ENCODE results near the gene ANP32E.
"Not testable (repeated sequence)": the region's sequence is repeated elsewhere in the genome, so short reads cannot be mapped to it uniquely, and the experiment has no call there.

The ANP32E gene

DNA sequence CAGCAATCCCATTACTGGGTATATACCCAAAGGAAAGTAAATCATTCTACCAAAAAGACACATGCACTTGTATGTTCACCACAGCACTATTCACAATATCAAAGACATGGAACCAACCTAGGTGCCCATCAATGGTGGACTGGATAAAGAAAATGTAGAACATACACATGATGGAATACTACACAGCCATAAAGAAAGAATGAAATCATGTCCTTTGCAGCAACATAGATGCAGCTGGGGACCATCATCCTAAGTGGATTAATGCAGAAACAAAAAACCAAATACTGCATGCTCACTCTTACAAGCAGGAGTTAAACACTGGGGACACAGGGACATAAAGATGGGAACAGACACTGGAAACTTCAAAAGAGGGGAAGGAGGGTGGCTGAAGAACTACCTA, 8.7 kb downstream of the ANP32E start:
- no peak for TF ChIP-seq Cebpa-rat (IDR thresholded peaks at IDR 0.05)
- H3K4me1 ChIP-seq, result peaks cover 0 to 14% (median 0%) of the 10 kb centered on the region in 10 experiments; a peak in 5 of 20 replicates
- H3K36me3 ChIP-seq, result peaks cover 86 to 97% (median 95%) of the 10 kb centered on the region in 11 experiments
- no peak overlapping the region for H3K9ac ChIP-seq
- H4K20me1 ChIP-seq, result peaks cover 0 to 8% (median 0%) of the 10 kb centered on the region in 11 experiments; a peak in 1 of 22 replicates
- no peaks in the 10 kb centered on the region for H3K9me3 ChIP-seq (replicated peaks in 1 of 11)
- no peaks in the 10 kb centered on the region for H3K27me3 ChIP-seq
- no peak overlapping the region for H3K4me3 ChIP-seq
- no peak overlapping the region for H3K4me2 ChIP-seq
- H3K27ac ChIP-seq, result no peak overlapping the region

DNA sequence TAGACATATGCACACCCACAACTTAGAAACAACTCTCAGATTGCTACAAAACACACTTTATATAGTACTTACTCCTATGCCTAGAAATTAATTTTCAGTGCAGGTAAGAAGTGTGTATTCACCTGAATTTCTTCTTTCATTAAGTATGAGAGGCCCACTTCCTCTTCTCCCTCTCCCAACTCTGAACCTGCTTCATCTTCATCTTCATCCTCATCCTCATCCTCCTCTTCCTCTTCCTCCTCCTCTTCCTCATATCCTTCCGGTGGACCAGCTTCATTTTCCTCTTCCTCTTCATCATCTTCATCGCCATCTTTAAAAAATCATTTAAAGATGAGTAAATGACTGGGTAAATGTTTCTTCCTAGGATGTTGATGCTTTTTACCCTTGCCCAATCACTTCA, 9.4 kb downstream of the ANP32E start:
- Histone ChIP-seq H3K4me3 (no peak overlapping the region), H3K27me3 (no peaks in the 10 kb centered on the region), H4K20me1 (peaks cover 0 to 7% (median 0%) of the 10 kb centered on the region in 11 experiments; a peak in 1 of 22 replicates), H3K4me2 (no peak overlapping the region), H3K9me3 (replicated peaks in 1 of 11) (peaks cover 0 to 5% (median 0%) of the 10 kb centered on the region in 11 experiments; a peak in 3 of 22 replicates), H3K9ac (no peak overlapping the region), H3K4me1 (peaks cover 0 to 14% (median 0%) of the 10 kb centered on the region in 10 experiments; a peak in 7 of 20 replicates), H3K36me3 (peaks cover 88 to 100% (median 99%) of the 10 kb centered on the region in 11 experiments), H3K27ac (no peak overlapping the region)
- no peak for TF ChIP-seq Cebpa-rat (IDR thresholded peaks at IDR 0.05)

DNA sequence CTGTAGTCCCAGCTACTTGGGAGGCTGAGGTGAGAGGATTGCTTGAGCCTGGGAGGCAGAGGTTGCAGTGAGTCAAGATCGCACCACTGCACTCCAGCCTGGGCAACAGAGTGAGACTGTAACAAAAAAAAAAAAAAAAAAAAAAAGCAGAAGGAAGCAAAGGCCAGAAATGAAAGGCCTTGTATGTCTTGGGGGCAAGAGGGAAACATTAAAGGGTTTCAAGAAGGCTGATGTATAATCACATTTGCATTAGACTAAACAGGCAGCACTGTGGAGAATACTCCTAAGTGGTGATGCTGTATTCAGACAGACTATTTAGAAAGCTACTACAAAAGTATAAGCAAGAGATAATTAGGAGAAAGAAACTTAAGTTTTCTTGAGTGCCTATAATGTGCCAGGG, 10.4 kb downstream of the ANP32E start:
- H4K20me1 ChIP-seq, result no peaks in the 10 kb centered on the region
- peaks cover 0 to 5% (median 0%) of the 10 kb centered on the region in 11 experiments; a peak in 3 of 22 replicates for H3K9me3 ChIP-seq (replicated peaks in 1 of 11)
- H3K9ac ChIP-seq, result no peak overlapping the region
- no peak overlapping the region for H3K27ac ChIP-seq
- H3K27me3 ChIP-seq, result no peaks in the 10 kb centered on the region
- no peak overlapping the region for H3K4me3 ChIP-seq
- no peak overlapping the region for H3K4me2 ChIP-seq
- peaks cover 0 to 14% (median 0%) of the 10 kb centered on the region in 10 experiments; a peak in 7 of 20 replicates for H3K4me1 ChIP-seq
- no peak for TF ChIP-seq Cebpa-rat (IDR thresholded peaks at IDR 0.05)
- H3K36me3 ChIP-seq, result peaks cover 88 to 99% (median 96%) of the 10 kb centered on the region in 11 experiments

DNA sequence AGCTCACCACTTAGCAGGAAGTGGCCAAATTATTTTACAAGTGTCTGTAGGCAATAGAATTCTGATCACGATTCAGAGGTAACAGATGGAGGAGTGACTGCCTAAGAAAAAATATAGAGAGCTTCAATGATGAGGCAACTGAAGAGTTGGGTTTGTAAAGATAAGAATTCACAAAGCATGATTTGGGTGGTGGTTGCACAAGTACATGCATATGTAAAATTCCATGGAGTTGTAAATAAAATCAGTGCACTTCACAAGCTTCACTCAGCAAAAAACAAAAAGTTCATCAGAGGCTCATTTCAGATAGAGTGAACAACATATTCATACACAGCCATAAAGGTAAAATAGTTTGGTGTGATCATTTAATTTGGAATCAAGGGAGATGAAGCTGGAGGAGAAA, 10.9 kb downstream of the ANP32E start:
- H3K9me3 ChIP-seq (replicated peaks in 1 of 11), result peaks cover 0 to 5% (median 0%) of the 10 kb centered on the region in 11 experiments; a peak in 3 of 22 replicates
- H3K27me3 ChIP-seq, result no peaks in the 10 kb centered on the region
- no peak for TF ChIP-seq Cebpa-rat (IDR thresholded peaks at IDR 0.05)
- H3K36me3 ChIP-seq, result peaks cover 85 to 99% (median 96%) of the 10 kb centered on the region in 11 experiments
- peaks cover 0 to 14% (median 0%) of the 10 kb centered on the region in 10 experiments; a peak in 7 of 20 replicates for H3K4me1 ChIP-seq
- H4K20me1 ChIP-seq, result no peaks in the 10 kb centered on the region
- no peak overlapping the region for H3K4me2 ChIP-seq
- H3K9ac ChIP-seq, result no peak overlapping the region
- H3K4me3 ChIP-seq, result no peak overlapping the region
- H3K27ac ChIP-seq, result no peak overlapping the region

DNA sequence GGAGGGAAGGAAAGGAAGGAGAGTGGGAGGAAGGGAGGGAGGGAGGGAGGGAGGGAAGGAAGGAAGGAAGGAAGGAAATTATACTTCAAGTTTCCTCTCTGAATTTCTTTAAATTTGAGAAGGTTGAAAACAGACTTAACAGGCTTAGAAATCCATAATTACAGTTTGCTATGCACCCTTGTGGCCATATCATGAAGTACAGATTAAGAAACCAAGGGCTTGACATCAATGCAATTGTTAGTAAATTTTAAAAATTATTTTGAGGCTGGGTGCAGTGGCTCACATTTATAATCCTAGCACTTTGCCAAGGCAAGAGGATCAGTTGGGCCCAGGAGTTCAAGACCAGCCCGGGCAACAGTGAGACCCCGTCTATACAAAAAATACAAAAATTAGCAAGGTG, 14.4 kb downstream of the ANP32E start:
- Histone ChIP-seq H3K27me3 (no peaks in the 10 kb centered on the region), H3K4me1 (peaks cover 0 to 14% (median 0%) of the 10 kb centered on the region in 10 experiments; a peak in 7 of 20 replicates), H3K9ac (no peak overlapping the region), H3K36me3 (peaks cover 56 to 92% (median 86%) of the 10 kb centered on the region in 11 experiments), H3K27ac (no peak overlapping the region), H3K4me2 (no peak overlapping the region), H3K9me3 (replicated peaks in 1 of 11) (peaks cover 0 to 5% (median 0%) of the 10 kb centered on the region in 11 experiments; a peak in 3 of 22 replicates), H3K4me3 (no peak overlapping the region), H4K20me1 (no peaks in the 10 kb centered on the region)
- TF ChIP-seq Cebpa-rat (IDR thresholded peaks at IDR 0.05), result no peak

DNA sequence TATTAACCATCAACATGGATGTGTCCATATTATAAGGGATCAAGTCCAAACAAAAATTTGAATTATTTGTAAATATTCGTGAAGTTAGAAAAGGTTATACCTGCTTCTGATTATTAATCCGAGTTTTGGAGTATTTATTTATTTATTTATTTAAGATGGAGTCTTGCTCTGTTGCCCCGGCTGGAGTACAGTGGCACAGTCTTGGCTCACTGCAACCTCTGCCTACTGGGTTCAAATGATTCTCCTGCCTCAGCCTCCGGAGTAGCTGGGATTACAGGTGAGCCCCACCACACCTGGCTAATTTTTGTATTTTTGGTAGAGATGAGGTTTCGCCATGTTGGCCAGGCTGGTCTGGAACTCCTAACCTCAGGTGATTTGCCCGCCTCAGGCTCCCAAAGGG, 20.1 kb downstream of the ANP32E start:
- not testable (repeated sequence) for H3K9me3 ChIP-seq (replicated peaks in 1 of 11); H3K9ac ChIP-seq; H3K27ac ChIP-seq; H3K27me3 ChIP-seq; H3K4me3 ChIP-seq; H4K20me1 ChIP-seq; H3K4me2 ChIP-seq; H3K4me1 ChIP-seq
- peaks cover 10 to 45% (median 35%) of the 10 kb centered on the region in 11 experiments for H3K36me3 ChIP-seq

DNA sequence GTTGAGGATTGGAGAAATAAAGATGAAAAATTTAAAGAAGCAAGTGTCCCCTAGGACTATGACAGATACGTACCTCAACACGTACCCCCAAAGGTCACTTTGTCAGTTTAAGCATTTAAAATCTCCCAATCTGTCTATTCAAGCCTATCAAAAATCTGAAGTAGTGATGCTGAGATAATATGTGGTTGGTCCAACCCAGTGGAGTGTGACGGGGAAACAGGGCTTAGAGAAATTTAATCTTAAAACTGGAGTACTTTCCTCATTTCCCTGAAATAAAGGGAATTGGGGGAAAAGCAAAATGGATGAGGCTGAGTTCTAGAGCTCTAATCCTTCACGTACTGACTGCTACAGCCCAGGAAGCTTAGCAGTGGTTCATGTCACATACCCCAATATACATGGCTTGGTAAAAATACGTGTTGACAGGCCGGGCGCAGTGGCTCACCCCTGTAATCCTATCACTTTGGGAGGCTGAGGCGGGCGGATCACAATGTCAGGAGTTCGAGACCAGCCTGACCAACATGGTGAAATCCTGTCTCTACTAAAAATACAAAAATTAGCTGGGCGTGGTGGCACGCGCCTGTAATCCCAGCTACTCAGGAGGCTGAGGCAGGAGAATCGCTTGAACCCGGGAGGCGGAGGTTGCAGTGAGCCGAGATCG, 21.7 kb downstream of the ANP32E start:
- Histone ChIP-seq H3K4me2 (peak overlapping the region in 6 of 11 experiments; percentile 15 to 60 (median 35); a peak in 10 of 22 replicates), H3K36me3 (peaks cover 0 to 29% (median 19%) of the 10 kb centered on the region in 11 experiments; a peak in 16 of 22 replicates), H3K4me3 (peak overlapping the region in 2 of 10 experiments; percentile 19 to 34; a peak in 1 of 20 replicates)
- H3K9ac ChIP-seq; H3K4me1 ChIP-seq; H4K20me1 ChIP-seq; H3K27ac ChIP-seq; H3K9me3 ChIP-seq (replicated peaks in 1 of 11); H3K27me3 ChIP-seq: not testable (repeated sequence)

DNA sequence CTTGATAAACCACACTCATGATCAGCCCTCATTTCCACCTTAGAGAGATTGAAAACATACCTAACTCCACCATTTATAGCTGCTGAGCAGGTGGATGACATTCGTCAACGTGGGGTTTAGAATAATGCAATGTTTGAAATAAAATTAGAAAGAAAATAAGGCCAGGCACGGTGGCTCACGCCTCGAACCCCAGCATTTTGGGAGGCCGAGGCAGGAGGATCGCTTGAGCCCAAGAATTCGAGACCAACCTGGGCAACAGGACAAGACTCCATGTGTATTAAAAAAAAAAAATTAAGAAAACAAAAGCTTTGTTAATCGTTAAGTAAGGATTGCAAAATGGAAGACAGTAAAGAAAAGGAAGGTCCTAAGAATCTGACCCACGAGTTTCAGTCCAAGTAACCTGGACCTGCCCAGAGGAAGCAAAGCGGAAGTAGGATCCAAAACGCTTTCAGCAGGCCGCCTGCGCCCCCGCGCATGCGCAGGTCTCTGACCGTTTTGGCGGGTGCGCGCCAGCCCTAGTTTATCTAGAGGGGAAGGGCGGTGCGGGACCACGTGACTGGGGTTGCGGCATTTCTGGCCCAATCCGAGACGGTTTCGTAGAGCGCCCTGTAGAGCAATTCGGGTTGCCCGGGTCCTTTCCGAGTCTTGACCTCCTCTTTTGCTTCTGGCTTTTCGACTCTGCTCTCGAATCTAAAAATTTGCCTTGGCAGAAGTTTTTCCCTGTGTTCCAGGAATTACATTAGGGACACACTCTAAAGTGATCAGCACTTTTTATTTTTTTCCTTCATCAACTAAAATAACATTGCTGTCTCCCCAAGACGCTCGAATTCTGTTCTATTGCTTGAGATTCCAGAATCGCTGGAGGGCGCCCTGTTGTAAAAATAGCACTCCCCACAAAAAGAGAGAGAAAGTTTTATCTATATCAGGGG, 22.5 kb downstream of the ANP32E start:
- H3K27me3 ChIP-seq, result no peaks in the 10 kb centered on the region
- no peak overlapping the region for H3K9ac ChIP-seq
- TF ChIP-seq Cebpa-rat (IDR thresholded peaks at IDR 0.05), result no peak
- H4K20me1 ChIP-seq, result no peaks in the 10 kb centered on the region
- H3K4me2 ChIP-seq, result peak overlapping the region; percentile 15 to 60 (median 28); a peak in 16 of 22 replicates
- H3K9me3 ChIP-seq (replicated peaks in 1 of 11), result peaks cover 0 to 4% (median 0%) of the 10 kb centered on the region in 11 experiments; a peak in 2 of 22 replicates
- peak overlapping the region in 5 of 10 experiments; percentile 7 to 34 (median 15); a peak in 3 of 20 replicates for H3K4me3 ChIP-seq
- H3K4me1 ChIP-seq, result peaks cover 0 to 7% (median 0%) of the 10 kb centered on the region in 10 experiments; a peak in 2 of 20 replicates
- H3K27ac ChIP-seq, result no peak overlapping the region
- peaks cover 0 to 21% (median 14%) of the 10 kb centered on the region in 11 experiments; a peak in 14 of 22 replicates for H3K36me3 ChIP-seq

DNA sequence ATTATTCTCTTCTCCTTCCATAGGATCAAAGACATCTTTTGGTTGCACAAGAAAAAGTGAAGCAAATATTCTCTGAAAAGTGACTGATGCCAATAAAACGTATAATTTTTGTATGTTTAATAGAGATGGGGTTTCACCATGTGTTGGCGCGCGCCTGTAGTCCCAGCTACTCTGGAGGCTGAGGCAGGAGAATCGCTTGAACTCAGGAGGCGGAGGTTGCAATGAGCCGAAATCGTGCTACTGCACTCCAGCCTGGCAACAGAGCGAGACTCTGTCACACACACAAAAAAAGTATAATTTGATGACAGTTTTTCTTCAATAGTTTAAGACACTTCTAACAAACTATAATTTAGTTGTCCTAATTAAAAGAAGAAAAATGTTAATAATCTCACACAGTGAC, 23.8 kb downstream of the ANP32E start:
- peaks cover 0 to 10% (median 4%) of the 10 kb centered on the region in 11 experiments; a peak in 7 of 22 replicates for H3K36me3 ChIP-seq
- TF ChIP-seq Cebpa-rat (IDR thresholded peaks at IDR 0.05), result no peak

More for the DNA sequence above, 23.8 kb downstream of the ANP32E start:
- no peaks in the 10 kb centered on the region for H4K20me1 ChIP-seq
- peaks cover 0 to 7% (median 0%) of the 10 kb centered on the region in 10 experiments; a peak in 2 of 20 replicates for H3K4me1 ChIP-seq
- H3K4me3 ChIP-seq, result no peak overlapping the region
- no peak overlapping the region for H3K9ac ChIP-seq
- no peak overlapping the region for H3K27ac ChIP-seq
- peaks cover 0 to 4% (median 0%) of the 10 kb centered on the region in 11 experiments; a peak in 2 of 22 replicates for H3K9me3 ChIP-seq (replicated peaks in 1 of 11)
- no peaks in the 10 kb centered on the region for H3K27me3 ChIP-seq
- H3K4me2 ChIP-seq, result no peak overlapping the region

Measured in BLaER1 treated with 17β-estradiol and CSF1 and Interleukin-3, amounts not matched to agents 10 nM and 100 nM (cell line).